CD8-positive, alpha-beta memory T cell (primary cell): Measurements from ENCODE around the gene AGRN. TPM values are rescaled to one million over a fixed set of nuclear protein-coding genes. Genes with fewer than 3 reads are reported as not detected.
A peak's percentile ranks its signal among the peaks of the same experiment; 100 is the strongest.
"Not testable (repeated sequence)": the region's sequence is repeated elsewhere in the genome, so short reads cannot be mapped to it uniquely, and the experiment has no call there.

Source experiments
- CTCF ChIA-PET: fragments of 350-600 bp; sonication (Branson Sonifier 250); formaldehyde crosslinking; loops from one replicate; lab custom pipeline; 2021; ENCODE audit warnings: antibody characterized with exemption; lab: Charles Lee
- POLR2A ChIA-PET: fragments of 350-600 bp; sonication (Branson Sonifier 250); formaldehyde crosslinking; loops from one replicate; lab custom pipeline; 2021; ENCODE audit warnings: antibody characterized with exemption; lab: Charles Lee
- DNase-seq, 5 donors: peaks; one replicate each; pipeline versions ENCODE4 v3.0.0 to v3.0.0-alpha.2; 2020 to 2022; ENCODE audit warnings: mixed read lengths in 1 of 5
- H3K27ac ChIP-seq: one replicate; pipeline ENCODE4 v1.7.0; 2013; ENCODE audit warnings: low read depth, mild to moderate bottlenecking, low read length, moderate library complexity
- H3K27me3 ChIP-seq: 2 replicates; pipeline ENCODE4 v1.7.0; 2013; ENCODE audit warnings: low read length, mild to moderate bottlenecking; ENCODE audit not compliant: insufficient read depth, poor library complexity, severe bottlenecking
- H3K36me3 ChIP-seq: 2 replicates; pipeline ENCODE4 v1.7.0; 2013; ENCODE audit warnings: mild to moderate bottlenecking, low read length, moderate library complexity; ENCODE audit not compliant: insufficient read depth
- H3K4me1 ChIP-seq: 2 replicates; pipeline ENCODE4 v1.7.0; 2013; ENCODE audit warnings: mild to moderate bottlenecking, low read length, moderate library complexity; ENCODE audit not compliant: insufficient read depth
- H3K4me3 ChIP-seq: 2 replicates; pipeline ENCODE4 v1.7.0; 2013; ENCODE audit warnings: mild to moderate bottlenecking, low read length
- H3K9me3 ChIP-seq: 2 replicates; pipeline ENCODE4 v1.7.0; 2013; ENCODE audit warnings: mild to moderate bottlenecking, low read length
- H3K27ac Mint-ChIP-seq, 8 donors: one replicate each; pipeline ENCODE4 v1.8.0; 2020 to 2021; ENCODE audit warnings: mixed read lengths in 8 of 8, mild to moderate bottlenecking in 6 of 8, inconsistent platforms in 3 of 8, moderate library complexity in 3 of 8
- H3K27me3 Mint-ChIP-seq, 2 donors: one replicate each; pipeline ENCODE4 v1.8.0; 2020 to 2021; ENCODE audit warnings: mixed read lengths in 2 of 2, mild to moderate bottlenecking in 1 of 2, moderate library complexity in 1 of 2
- H3K36me3 Mint-ChIP-seq, 3 donors: one replicate each; pipeline ENCODE4 v1.8.0; 2020 to 2021; ENCODE audit warnings: mixed read lengths in 3 of 3, inconsistent platforms in 1 of 3, mild to moderate bottlenecking in 1 of 3
- H3K4me1 Mint-ChIP-seq, 3 donors: one replicate each; pipeline ENCODE4 v1.8.0; 2020 to 2021; ENCODE audit warnings: mixed read lengths in 3 of 3, inconsistent platforms in 1 of 3, mild to moderate bottlenecking in 1 of 3
- H3K4me3 Mint-ChIP-seq, 7 donors: one replicate each; pipeline ENCODE4 v1.8.0; 2020 to 2021; ENCODE audit warnings: mixed read lengths in 7 of 7, mild to moderate bottlenecking in 6 of 7, moderate library complexity in 4 of 7, inconsistent platforms in 2 of 7
- H3K9me3 Mint-ChIP-seq, 5 donors: one replicate each; pipeline ENCODE4 v1.8.0; 2020 to 2022; ENCODE audit warnings: mixed read lengths in 5 of 5, mild to moderate bottlenecking in 3 of 5, moderate library complexity in 2 of 5, inconsistent platforms in 1 of 5
- polyA plus RNA-seq: library from polyadenylated mRNA; unstranded; fragments of 300-500 nt; fragmentation: Illumina TruSeq; gene quantifications from one replicate; pipeline ENCODE4 v1.2.3, GENCODE V29; 2021
- total RNA-seq, 2 experiments: library from RNA; stranded (reverse); gene quantifications; one replicate each; pipeline ENCODE4 v1.2.3, GENCODE V29; 2021

The AGRN gene
- total and polyA plus RNA-seq, 3 experiments from 2014 or later, result 7.1 to 8.0 TPM; not detected in 1

DNA sequence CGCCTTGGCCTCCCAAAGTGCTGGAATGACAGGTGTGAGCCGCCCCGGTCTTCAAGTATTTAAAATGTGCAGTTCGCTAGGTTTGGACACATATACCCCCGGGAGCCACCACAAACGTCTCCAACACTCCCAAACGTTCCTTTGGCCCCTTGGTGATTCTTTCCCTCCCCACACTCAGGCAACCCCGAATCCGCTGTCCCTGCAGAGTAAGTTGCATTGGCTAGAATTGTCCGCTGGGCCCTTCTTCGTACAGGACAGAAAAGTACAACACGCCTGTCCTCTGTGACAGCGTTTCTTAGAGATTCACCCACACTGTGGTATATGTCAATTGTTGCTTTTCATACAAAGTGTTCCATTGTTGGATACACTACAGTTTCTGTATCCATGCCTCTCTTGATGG, 34.8 kb upstream of the AGRN start:
- Histone ChIP-seq H3K27ac (no peak overlapping the region), H3K4me3 (no peak overlapping the region), H3K36me3 (no peaks in the 10 kb centered on the region), H3K9me3 (no peaks in the 10 kb centered on the region), H3K27me3 (peaks cover 3% of the 10 kb centered on the region), H3K4me1 (no peaks in the 10 kb centered on the region)
- CTCF ChIA-PET, result interaction anchor here (1.1 to 6.8 kb wide), 5 partner anchors 20 to 387 kb away, joined by 4 to 63 read pairs (median 5); no protein-coding TSS in a partner anchor
- Mint-ChIP-seq H3K9me3 (no peaks in the 10 kb centered on the region), H3K36me3 (no peaks in the 10 kb centered on the region), H3K4me3 (no peak overlapping the region), H3K27ac (no peak overlapping the region), H3K4me1 (no peaks in the 10 kb centered on the region), H3K27me3 (peaks cover 27 to 48% of the 10 kb centered on the region in 2 donors)
- peak in 1 of 5 donors; percentile 21 for DNase-seq
- POLR2A ChIA-PET, result no interaction called here

DNA sequence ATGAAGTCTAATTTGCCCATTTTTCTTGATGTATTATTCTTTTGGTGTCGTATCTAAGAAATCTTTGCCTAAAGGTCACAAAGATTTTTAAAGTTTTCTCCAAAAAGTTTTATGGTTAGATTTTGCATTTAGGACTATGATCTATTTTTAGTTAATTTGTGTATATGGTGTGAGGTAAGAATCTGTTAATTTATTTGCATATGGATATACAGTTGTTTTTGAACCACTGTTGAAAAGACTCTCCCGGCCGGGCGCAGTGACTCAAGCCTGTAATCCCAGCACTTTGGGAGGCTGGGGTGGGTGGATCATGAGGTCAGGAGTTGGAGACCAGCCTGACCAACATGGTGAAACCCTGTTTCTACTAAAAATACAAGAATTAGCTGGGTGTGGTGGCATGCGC, 31.9 kb upstream of the AGRN start:
- H3K9me3 ChIP-seq, H3K4me1 Mint-ChIP-seq, H3K4me3 Mint-ChIP-seq, POLR2A ChIA-PET, H3K4me3 ChIP-seq, H3K27ac ChIP-seq, H3K27ac Mint-ChIP-seq, H3K36me3 Mint-ChIP-seq, H3K4me1 ChIP-seq, H3K9me3 Mint-ChIP-seq, DNase-seq, H3K27me3 ChIP-seq, H3K36me3 ChIP-seq, CTCF ChIA-PET: not testable (repeated sequence)
- H3K27me3 Mint-ChIP-seq, result peaks cover 34 to 56% of the 10 kb centered on the region in 2 donors

- H3K9me3 ChIP-seq, POLR2A ChIA-PET: not testable (repeated sequence)
- H3K27me3 Mint-ChIP-seq, result peaks cover 41 to 49% of the 10 kb centered on the region in 2 donors
These were observed 28.6 kb upstream of the AGRN start for GRCh38 chr1:991275-991674.

GRCh38 chr1:991895-992294, 28.0 kb upstream of the AGRN start:
- peaks cover 5% of the 10 kb centered on the region for H3K4me1 ChIP-seq
- CTCF ChIA-PET, result interaction anchor here (0.8 to 3.3 kb wide), 5 partner anchors 9 to 72 kb away, joined by 3 to 14 read pairs (median 3); no protein-coding TSS in a partner anchor

More at GRCh38 chr1:991275-991674, 28.6 kb upstream of the AGRN start:
- not testable (repeated sequence) for H3K4me3 Mint-ChIP-seq, H3K9me3 Mint-ChIP-seq, H3K27ac ChIP-seq, H3K4me1 ChIP-seq, H3K36me3 Mint-ChIP-seq, H3K4me1 Mint-ChIP-seq, H3K27me3 ChIP-seq, H3K36me3 ChIP-seq, H3K4me3 ChIP-seq, H3K27ac Mint-ChIP-seq
- CTCF ChIA-PET, result interaction anchor here (1.7 to 3.3 kb wide), 2 partner anchors 8 to 11 kb away, joined by 4 to 14 read pairs; no protein-coding TSS in a partner anchor
- DNase-seq, result peak in 1 of 5 donors; percentile 15

GRCh38 chr1:992362-992761, 27.6 kb upstream of the AGRN start:
- Histone ChIP-seq H3K36me3 (no peaks in the 10 kb centered on the region), H3K9me3 (no peaks in the 10 kb centered on the region), H3K27me3 (no peaks in the 10 kb centered on the region), H3K27ac (no peak overlapping the region), H3K4me1 (peaks cover 5% of the 10 kb centered on the region), H3K4me3 (no peak overlapping the region)
- ChIA-PET POLR2A (no interaction called here), CTCF (interaction anchor here (0.8 to 3.3 kb wide), 5 partner anchors 9 to 72 kb away, joined by 3 to 14 read pairs (median 3); no protein-coding TSS in a partner anchor)
- Mint-ChIP-seq H3K4me3 (no peak overlapping the region), H3K9me3 (peaks cover 0 to 7% (median 2%) of the 10 kb centered on the region in 5 donors), H3K4me1 (peaks cover 4 to 5% (median 4%) of the 10 kb centered on the region in 3 donors), H3K36me3 (peaks cover 0 to 2% (median 0%) of the 10 kb centered on the region in 3 donors), H3K27me3 (peaks cover 43 to 52% of the 10 kb centered on the region in 2 donors), H3K27ac (no peak overlapping the region)
- DNase-seq, result no peak

More at GRCh38 chr1:991895-992294, 28.0 kb upstream of the AGRN start:
- POLR2A ChIA-PET, result no interaction called here
- Mint-ChIP-seq H3K36me3 (peaks cover 0 to 2% (median 0%) of the 10 kb centered on the region in 3 donors), H3K4me1 (peaks cover 3 to 5% (median 4%) of the 10 kb centered on the region in 3 donors), H3K4me3 (no peak overlapping the region), H3K9me3 (peaks cover 0 to 7% (median 2%) of the 10 kb centered on the region in 5 donors), H3K27ac (no peak overlapping the region), H3K27me3 (peaks cover 41 to 48% of the 10 kb centered on the region in 2 donors)
- H3K27ac ChIP-seq, result no peak overlapping the region
- H3K9me3 ChIP-seq, result no peaks in the 10 kb centered on the region
- H3K27me3 ChIP-seq, result no peaks in the 10 kb centered on the region
- no peak for DNase-seq
- H3K36me3 ChIP-seq, result no peaks in the 10 kb centered on the region
- no peak overlapping the region for H3K4me3 ChIP-seq

DNA sequence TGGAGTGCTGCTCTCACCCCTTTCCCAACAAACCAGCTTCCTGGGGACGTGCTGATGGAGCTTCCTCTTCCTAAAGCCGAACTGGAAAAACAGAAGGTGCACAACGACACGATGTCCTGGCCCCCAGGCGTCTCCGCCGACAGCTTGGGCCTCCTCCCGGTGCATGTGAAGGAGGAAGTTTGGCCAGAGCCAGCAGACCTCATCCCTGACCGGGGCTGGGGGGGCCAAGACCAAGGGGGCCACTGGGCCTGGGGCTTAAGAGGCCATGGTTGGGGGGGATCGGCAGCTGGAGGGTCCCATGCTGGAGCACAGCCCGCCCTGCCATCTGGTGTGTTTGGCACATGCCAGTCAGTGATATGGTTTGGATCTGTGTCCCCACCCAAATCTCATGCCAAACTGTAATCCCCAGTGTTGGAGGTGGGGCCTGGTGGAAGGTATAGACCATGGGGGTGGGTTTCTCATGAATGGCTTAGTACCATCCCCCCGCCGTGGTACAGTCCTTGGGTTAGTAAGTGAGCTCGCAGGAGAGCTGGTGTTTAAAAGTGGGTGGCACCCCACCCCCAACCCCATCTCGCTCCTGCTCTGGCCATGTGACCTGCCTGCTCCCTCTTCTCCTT, 26.4 kb upstream of the AGRN start:
- no peak for DNase-seq
- Mint-ChIP-seq H3K36me3 (peaks cover 0 to 2% (median 0%) of the 10 kb centered on the region in 3 donors), H3K9me3 (peaks cover 0 to 7% (median 2%) of the 10 kb centered on the region in 5 donors), H3K4me3 (no peak overlapping the region), H3K4me1 (peaks cover 4 to 5% (median 4%) of the 10 kb centered on the region in 3 donors), H3K27ac (no peak overlapping the region), H3K27me3 (peaks cover 42 to 49% of the 10 kb centered on the region in 2 donors)
- ChIA-PET CTCF (interaction anchor here (1.2 to 4.3 kb wide), 3 partner anchors 8 to 71 kb away, joined by 3 to 17 read pairs (median 14); no protein-coding TSS in a partner anchor), POLR2A (no interaction called here)
- H3K4me1 ChIP-seq, result peaks cover 5% of the 10 kb centered on the region
- no peak overlapping the region for H3K27ac ChIP-seq
- no peaks in the 10 kb centered on the region for H3K9me3 ChIP-seq
- no peak overlapping the region for H3K4me3 ChIP-seq
- H3K36me3 ChIP-seq, result no peaks in the 10 kb centered on the region
- H3K27me3 ChIP-seq, result no peaks in the 10 kb centered on the region

DNA sequence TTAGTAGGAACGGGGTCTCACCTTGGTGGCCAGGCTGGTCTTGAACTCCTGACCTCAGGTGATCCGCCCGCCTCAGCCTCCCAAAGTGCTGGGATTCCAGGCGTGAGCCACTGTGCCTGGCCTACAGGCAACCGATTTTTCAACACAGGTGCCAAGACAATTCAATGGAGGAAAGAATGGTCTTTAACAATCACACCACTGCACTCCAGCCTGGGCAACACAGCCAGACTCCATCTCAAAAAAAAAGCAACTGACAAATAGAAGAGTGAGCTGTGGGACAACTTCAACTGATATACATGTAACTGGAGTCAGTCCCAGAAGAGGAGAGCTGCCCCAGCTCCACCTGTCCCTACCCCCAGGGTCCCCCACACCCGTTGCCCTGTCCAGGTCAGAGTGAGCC, 25.4 kb upstream of the AGRN start:
- peak overlapping the region in 1 of 8 donors; percentile 39 for H3K27ac Mint-ChIP-seq
- H3K4me1 ChIP-seq, H3K27ac ChIP-seq, DNase-seq, H3K27me3 ChIP-seq, H3K9me3 ChIP-seq, H3K4me1 Mint-ChIP-seq, H3K9me3 Mint-ChIP-seq, H3K36me3 Mint-ChIP-seq, H3K4me3 Mint-ChIP-seq, H3K36me3 ChIP-seq, H3K4me3 ChIP-seq, POLR2A ChIA-PET: not testable (repeated sequence)
- peaks cover 34 to 44% of the 10 kb centered on the region in 2 donors for H3K27me3 Mint-ChIP-seq
- CTCF ChIA-PET, result interaction anchor here (4.3 kb wide), 1 partner anchor 11 kb away, joined by 17 read pairs; no protein-coding TSS in a partner anchor
